ENCODE results near the gene NUBPL. TPM values are rescaled to one million over a fixed set of nuclear protein-coding genes. Genes with fewer than 3 reads are reported as not detected.

The NUBPL gene
- polyA plus RNA-seq, 1 donor (not counting 4 experiments of a cell fraction or from before 2014, with no cell fraction given), result 18.8 TPM

- H3K79me2 ChIP-seq (ENCODE audit: control insufficient read depth, insufficient read depth, low read length), result no peaks in the 10 kb centered on the region
- no peaks in the 10 kb centered on the region for H3K4me1 ChIP-seq (ENCODE audit: control insufficient read depth, extremely low read depth, insufficient read depth, low read length)
- H3K27ac ChIP-seq (ENCODE audit: control insufficient read depth, insufficient read depth, low read length), result no peak overlapping the region
- no peaks in the 10 kb centered on the region for H3K27me3 ChIP-seq (ENCODE audit: control insufficient read depth, extremely low read depth, insufficient read depth, low read length)
- no peak overlapping the region for H2AFZ ChIP-seq (ENCODE audit: control insufficient read depth, low read length)
- dilution Hi-C loops (cut with MboI; ENCODE audit: extremely low pct_ligation_motif_present, low sequenced_read_pairs), result no loop called here
- no peak overlapping the region for H3K4me2 ChIP-seq (ENCODE audit: control insufficient read depth, extremely low read depth, insufficient read depth, low read depth, low read length)
- H3K36me3 ChIP-seq (ENCODE audit: control insufficient read depth in 2 of 2, extremely low read depth in 1 of 2, insufficient read depth in 2 of 2, low read length in 2 of 2), result no peaks in the 10 kb centered on the region
- H3K4me3 ChIP-seq (ENCODE audit: control insufficient read depth in 2 of 3, extremely low read depth in 1 of 3, insufficient read depth in 2 of 3, low read depth in 1 of 3, low read length in 3 of 3), result no peak overlapping the region
- no peaks in the 10 kb centered on the region for H3K9me1 ChIP-seq (ENCODE audit: control insufficient read depth, extremely low read depth, insufficient read depth, low read length)
- no peak for DNase-seq (ENCODE audit: low read depth, low spot score)
- H3K9me3 ChIP-seq (ENCODE audit: control insufficient read depth, low read depth, low read length), result no peaks in the 10 kb centered on the region
- TF ChIP-seq EZH2 (IDR thresholded peaks at IDR 0.05; ENCODE audit: low read length) (no peak), CTCF (optimal IDR thresholded peaks at IDR 0.05 in 1 of 3, IDR thresholded peaks at IDR 0.05 in 1 of 3, conservative IDR thresholded peaks at IDR 0.05 in 1 of 3; ENCODE audit: extremely low read depth in 1 of 3, insufficient read depth in 2 of 3, low read length in 3 of 3) (no peak)
- no peak for FAIRE-seq
- H4K20me1 ChIP-seq (ENCODE audit: control insufficient read depth, extremely low read depth, insufficient read depth, low read length), result no peaks in the 10 kb centered on the region
- H3K9ac ChIP-seq (ENCODE audit: control insufficient read depth, extremely low read depth, insufficient read depth, low read length), result no peak overlapping the region
Observed at GRCh38 chr14:31727797-31728196, 166.6 kb downstream of the NUBPL start.

GRCh38 chr14:31740688-31741087, 179.5 kb downstream of the NUBPL start:
- Histone ChIP-seq H3K27ac (ENCODE audit: control insufficient read depth, insufficient read depth, low read length) (no peak overlapping the region), H3K4me3 (ENCODE audit: control insufficient read depth in 2 of 3, extremely low read depth in 1 of 3, insufficient read depth in 2 of 3, low read depth in 1 of 3, low read length in 3 of 3) (no peak overlapping the region), H3K27me3 (ENCODE audit: control insufficient read depth, extremely low read depth, insufficient read depth, low read length) (no peaks in the 10 kb centered on the region), H3K4me2 (ENCODE audit: control insufficient read depth, extremely low read depth, insufficient read depth, low read depth, low read length) (no peak overlapping the region), H3K4me1 (ENCODE audit: control insufficient read depth, extremely low read depth, insufficient read depth, low read length) (no peaks in the 10 kb centered on the region), H3K9me1 (ENCODE audit: control insufficient read depth, extremely low read depth, insufficient read depth, low read length) (no peaks in the 10 kb centered on the region), H3K9ac (ENCODE audit: control insufficient read depth, extremely low read depth, insufficient read depth, low read length) (no peak overlapping the region), H2AFZ (ENCODE audit: control insufficient read depth, low read length) (no peak overlapping the region), H3K36me3 (ENCODE audit: control insufficient read depth in 2 of 2, extremely low read depth in 1 of 2, insufficient read depth in 2 of 2, low read length in 2 of 2) (no peaks in the 10 kb centered on the region), H4K20me1 (ENCODE audit: control insufficient read depth, extremely low read depth, insufficient read depth, low read length) (no peaks in the 10 kb centered on the region), H3K79me2 (ENCODE audit: control insufficient read depth, insufficient read depth, low read length) (no peaks in the 10 kb centered on the region), H3K9me3 (ENCODE audit: control insufficient read depth, low read depth, low read length) (no peaks in the 10 kb centered on the region)
- no peak for TF ChIP-seq EZH2 (IDR thresholded peaks at IDR 0.05; ENCODE audit: low read length)
- no peak for TF ChIP-seq CTCF (optimal IDR thresholded peaks at IDR 0.05 in 1 of 3, IDR thresholded peaks at IDR 0.05 in 1 of 3, conservative IDR thresholded peaks at IDR 0.05 in 1 of 3; ENCODE audit: extremely low read depth in 1 of 3, insufficient read depth in 2 of 3, low read length in 3 of 3)
- FAIRE-seq (no peak), DNase-seq (ENCODE audit: low read depth, low spot score) (no peak)
- dilution Hi-C loops (cut with MboI; ENCODE audit: extremely low pct_ligation_motif_present, low sequenced_read_pairs), result no loop called here
